T-helper 2 cell treated with Interferon-gamma antibody and Interleukin-4, amounts not matched to agents 5 μg/mL and 100 μg/mL, for 36 hours (primary cell): ENCODE measurements around the gene RPS14.

Source experiments
- DNase-seq: peaks from one replicate; pipeline ENCODE4 v3.0.0; 2021; ENCODE audit warnings: low spot score
- H3K27ac Mint-ChIP-seq: one replicate; pipeline ENCODE4 v1.8.0; 2021; ENCODE audit warnings: mild to moderate bottlenecking, mixed read lengths
- H3K27me3 Mint-ChIP-seq: one replicate; pipeline ENCODE4 v1.8.0; 2021; ENCODE audit warnings: low read depth, mixed read lengths
- H3K36me3 Mint-ChIP-seq: one replicate; pipeline ENCODE4 v1.8.0; 2021; ENCODE audit warnings: low read depth, mixed read lengths
- H3K4me1 Mint-ChIP-seq: one replicate; pipeline ENCODE4 v1.8.0; 2021; ENCODE audit warnings: low read depth, mixed read lengths
- H3K4me3 Mint-ChIP-seq: one replicate; pipeline ENCODE4 v1.8.0; 2022; ENCODE audit warnings: mild to moderate bottlenecking, moderate library complexity, mixed read lengths
- H3K9me3 Mint-ChIP-seq: one replicate; pipeline ENCODE4 v1.8.0; 2021; ENCODE audit warnings: mixed read lengths

Gene RPS14

DNA sequence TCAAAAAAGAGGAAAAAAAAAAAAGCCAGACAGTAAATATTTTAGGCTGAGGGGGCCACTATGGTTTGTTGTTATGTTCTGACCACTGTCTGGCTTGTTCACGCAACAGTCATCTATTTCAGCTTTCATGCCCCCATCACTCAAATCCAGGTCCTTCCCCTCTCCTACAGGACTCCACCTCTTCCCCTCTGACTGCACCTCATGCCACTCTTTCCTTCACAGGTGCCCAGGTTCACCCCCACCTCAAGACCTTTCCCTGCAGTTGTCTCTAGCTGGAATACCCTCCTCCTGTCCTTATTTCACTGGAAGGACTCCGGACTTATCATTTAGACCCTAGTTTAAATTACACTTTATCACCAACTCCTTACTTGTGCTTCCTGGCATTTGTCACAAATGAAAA is 3.5 kb downstream of the RPS14 start:
- peaks cover 32% of the 10 kb centered on the region for H3K4me1 Mint-ChIP-seq
- peak overlapping the region; percentile 27 for H3K4me3 Mint-ChIP-seq
- no peak for DNase-seq
- H3K9me3 Mint-ChIP-seq, result no peaks in the 10 kb centered on the region
- H3K27me3 Mint-ChIP-seq, result no peaks in the 10 kb centered on the region
- H3K27ac Mint-ChIP-seq, result no peak overlapping the region
- peaks cover 58% of the 10 kb centered on the region for H3K36me3 Mint-ChIP-seq

GRCh38 chr5:150444770-150445169 is 4.8 kb downstream of the RPS14 start:
- Mint-ChIP-seq H3K4me3 (no peak overlapping the region), H3K27ac (no peak overlapping the region), H3K27me3 (no peaks in the 10 kb centered on the region), H3K9me3 (no peaks in the 10 kb centered on the region), H3K4me1 (peaks cover 29% of the 10 kb centered on the region), H3K36me3 (peaks cover 58% of the 10 kb centered on the region)
- no peak for DNase-seq

- Mint-ChIP-seq H3K27ac (peak overlapping the region; percentile 43), H3K4me1 (peaks cover 24% of the 10 kb centered on the region), H3K4me3 (no peak overlapping the region), H3K36me3 (peaks cover 51% of the 10 kb centered on the region), H3K9me3 (no peaks in the 10 kb centered on the region), H3K27me3 (no peaks in the 10 kb centered on the region)
- DNase-seq, result no peak
Measured at GRCh38 chr5:150443242-150444075, 6.1 kb downstream of the RPS14 start.

- no peak overlapping the region for H3K4me3 Mint-ChIP-seq
- H3K36me3 Mint-ChIP-seq, result peaks cover 43% of the 10 kb centered on the region
- peaks cover 16% of the 10 kb centered on the region for H3K4me1 Mint-ChIP-seq
- H3K9me3 Mint-ChIP-seq, result no peaks in the 10 kb centered on the region
- no peak for DNase-seq
- H3K27ac Mint-ChIP-seq, result no peak overlapping the region
- no peaks in the 10 kb centered on the region for H3K27me3 Mint-ChIP-seq
Measured at GRCh38 chr5:150442699-150443080, 6.8 kb downstream of the RPS14 start.

DNA sequence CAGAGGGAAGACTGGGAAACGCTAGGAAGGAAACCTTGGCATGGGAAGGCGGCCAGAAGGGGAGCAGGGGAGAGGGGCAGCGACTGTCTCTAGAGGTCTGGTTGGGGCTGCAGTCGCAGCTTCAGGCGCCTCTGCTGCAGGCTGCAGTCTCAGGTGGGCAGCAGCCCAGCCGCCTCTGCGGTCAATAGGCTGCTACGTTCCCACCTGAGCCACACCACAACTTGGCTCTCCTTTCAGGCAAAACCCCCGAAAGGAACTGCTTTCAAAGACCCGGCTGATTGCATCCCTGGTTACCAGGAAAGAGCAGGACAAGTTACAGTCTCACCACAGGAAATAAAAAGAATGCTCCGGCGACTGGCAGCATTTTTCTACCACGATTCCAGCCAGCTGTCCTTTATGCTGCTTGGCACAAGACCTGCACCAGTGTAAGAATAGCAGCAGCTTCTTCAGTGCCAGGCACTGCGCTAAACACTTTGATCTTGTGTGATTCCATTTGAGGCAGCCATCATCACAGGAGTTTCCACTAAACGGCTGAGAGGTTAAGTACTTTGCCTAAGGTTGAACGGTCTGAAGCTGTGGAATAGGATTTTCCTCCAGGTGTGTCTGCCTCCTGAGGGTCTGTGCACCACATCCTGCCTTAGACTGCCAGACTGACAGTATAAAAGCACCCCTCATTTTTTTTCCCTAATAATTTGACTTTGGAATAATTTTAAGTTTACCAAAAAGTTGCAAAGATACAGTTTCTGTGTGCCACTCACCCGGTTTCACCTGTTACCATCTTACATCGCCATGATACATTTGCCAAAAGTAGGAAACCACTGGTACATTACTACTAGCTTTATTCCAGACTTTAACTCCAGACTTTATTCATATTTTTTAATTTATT is 7.5 kb downstream of the RPS14 start:
- H3K4me1 Mint-ChIP-seq, result peaks cover 11% of the 10 kb centered on the region
- no peaks in the 10 kb centered on the region for H3K27me3 Mint-ChIP-seq
- H3K36me3 Mint-ChIP-seq, result peaks cover 37% of the 10 kb centered on the region
- H3K27ac Mint-ChIP-seq, result no peak overlapping the region
- H3K9me3 Mint-ChIP-seq, result no peaks in the 10 kb centered on the region
- H3K4me3 Mint-ChIP-seq, result no peak overlapping the region
- no peak for DNase-seq

DNA sequence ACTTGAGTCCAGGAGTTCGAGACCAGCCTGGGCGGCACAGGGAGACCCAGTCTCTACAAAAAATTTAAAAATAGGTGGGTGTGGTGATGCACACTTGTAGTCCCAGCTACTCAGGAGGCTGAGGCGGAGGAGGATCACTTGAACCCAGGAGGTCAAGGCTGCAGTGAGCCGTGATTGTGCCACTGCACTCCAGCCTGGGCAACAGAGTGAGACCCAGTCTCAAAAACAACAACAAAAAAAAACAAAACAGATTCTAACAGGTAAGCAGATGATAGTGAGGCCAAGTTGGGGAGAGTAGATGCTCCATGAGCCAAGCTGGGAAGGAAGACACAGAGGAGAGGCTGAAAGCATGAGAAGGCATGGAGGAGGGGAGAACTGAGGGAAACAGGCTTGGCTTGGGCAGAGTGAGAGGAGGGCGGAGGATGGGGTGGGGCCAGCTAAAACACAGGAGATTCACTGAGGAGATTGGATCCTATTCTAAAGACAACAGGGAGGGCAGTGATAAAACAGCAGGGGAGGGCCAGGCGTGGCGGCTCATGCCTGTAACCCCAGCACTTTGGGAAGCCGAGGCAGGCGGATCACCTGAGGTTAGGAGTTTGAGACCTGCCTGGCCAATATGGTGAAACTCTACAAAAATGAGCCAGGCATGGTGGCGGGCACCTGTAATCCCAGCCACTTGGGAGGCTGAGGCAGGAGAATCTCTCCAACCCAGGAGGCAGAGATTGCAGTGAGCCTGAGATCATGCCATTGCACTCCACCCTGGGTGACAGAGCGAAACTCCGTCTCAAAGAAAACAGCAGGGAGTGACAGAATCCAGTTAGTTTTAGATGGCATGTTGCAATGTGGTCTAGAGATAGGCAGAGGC is 8.4 kb downstream of the RPS14 start:
- H3K36me3 Mint-ChIP-seq, result peaks cover 28% of the 10 kb centered on the region
- H3K27me3 Mint-ChIP-seq, result no peaks in the 10 kb centered on the region
- H3K27ac Mint-ChIP-seq, result no peak overlapping the region
- no peak for DNase-seq
- peaks cover 6% of the 10 kb centered on the region for H3K4me1 Mint-ChIP-seq
- H3K9me3 Mint-ChIP-seq, result no peaks in the 10 kb centered on the region
- H3K4me3 Mint-ChIP-seq, result no peak overlapping the region

DNA sequence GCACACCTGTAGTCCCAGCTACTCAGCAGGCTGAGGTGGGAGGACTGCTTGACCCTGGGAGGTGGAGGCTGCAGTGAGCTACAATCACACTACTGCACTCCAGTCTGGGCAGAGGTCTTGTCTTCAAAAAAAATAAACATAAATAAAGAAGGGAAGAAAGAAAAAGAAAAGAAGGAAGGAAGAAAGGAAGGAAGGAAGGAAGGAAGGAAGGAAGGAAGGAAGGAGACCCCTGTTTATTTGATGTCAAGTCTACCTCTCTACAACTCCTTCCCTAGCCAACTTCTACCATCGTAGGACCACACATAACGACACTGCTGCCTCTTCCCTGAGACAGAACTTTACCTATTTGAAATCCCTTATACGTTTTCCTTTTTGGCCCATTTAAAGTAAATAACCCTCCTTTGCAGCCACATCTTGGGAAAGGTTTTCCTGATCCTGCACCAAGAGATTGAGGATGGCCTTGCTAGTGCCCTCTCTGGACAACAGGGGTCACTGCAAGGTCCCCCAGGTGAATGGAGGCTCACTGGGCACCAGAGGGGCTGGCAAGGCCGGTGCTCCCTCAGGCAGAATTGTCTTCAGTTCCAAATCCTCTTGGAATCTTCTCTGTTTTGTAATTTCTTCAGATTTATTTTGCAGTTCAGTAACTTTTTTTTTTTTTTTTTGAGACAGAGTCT is 10.5 kb downstream of the RPS14 start:
- Mint-ChIP-seq H3K4me3 (no peak overlapping the region), H3K9me3 (no peaks in the 10 kb centered on the region), H3K27ac (no peak overlapping the region), H3K27me3 (no peaks in the 10 kb centered on the region), H3K36me3 (peaks cover 13% of the 10 kb centered on the region), H3K4me1 (peaks cover 7% of the 10 kb centered on the region)
- DNase-seq, result no peak

DNA sequence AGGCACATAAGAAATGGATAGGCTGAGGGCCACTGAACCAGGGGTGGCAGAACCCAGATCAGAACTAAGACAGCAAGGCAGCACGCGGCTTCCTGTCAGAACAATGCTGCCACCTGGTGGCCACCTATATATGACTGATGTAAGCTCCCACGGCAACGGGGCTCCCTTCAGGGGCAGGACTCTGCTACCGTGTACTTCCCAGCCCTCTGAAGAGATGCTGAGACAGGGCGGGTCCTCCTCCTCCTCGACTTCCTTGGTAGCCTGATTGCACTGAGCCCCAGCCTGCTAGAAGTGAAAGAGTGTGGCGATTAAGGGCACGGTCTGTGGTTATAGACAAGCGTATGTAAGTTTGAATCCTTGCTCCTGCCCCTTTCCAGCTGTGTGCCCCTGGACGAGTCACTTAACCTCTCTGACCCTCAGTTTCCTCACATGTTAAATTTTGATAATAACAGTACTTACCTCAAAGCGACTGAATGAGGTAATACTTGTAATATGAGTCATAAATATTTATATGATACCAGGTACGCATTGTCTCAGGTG is 13.3 kb downstream of the RPS14 start:
- DNase-seq, result peak; percentile 81
- Mint-ChIP-seq H3K27ac (peak overlapping the region; percentile 56), H3K27me3 (no peaks in the 10 kb centered on the region), H3K4me3 (peak overlapping the region; percentile 33), H3K36me3 (no peaks in the 10 kb centered on the region), H3K9me3 (no peaks in the 10 kb centered on the region), H3K4me1 (peaks cover 7% of the 10 kb centered on the region)

GRCh38 chr5:150434464-150434863 is 15.1 kb downstream of the RPS14 start:
- DNase-seq, result no peak
- peaks cover 7% of the 10 kb centered on the region for H3K4me1 Mint-ChIP-seq
- H3K9me3 Mint-ChIP-seq, result no peaks in the 10 kb centered on the region
- H3K36me3 Mint-ChIP-seq, result no peaks in the 10 kb centered on the region
- H3K27me3 Mint-ChIP-seq, result no peaks in the 10 kb centered on the region
- H3K4me3 Mint-ChIP-seq, result no peak overlapping the region
- no peak overlapping the region for H3K27ac Mint-ChIP-seq

- Mint-ChIP-seq H3K36me3 (no peaks in the 10 kb centered on the region), H3K9me3 (no peaks in the 10 kb centered on the region)
Measured at GRCh38 chr5:150431574-150431973, 18.0 kb downstream of the RPS14 start.

DNA sequence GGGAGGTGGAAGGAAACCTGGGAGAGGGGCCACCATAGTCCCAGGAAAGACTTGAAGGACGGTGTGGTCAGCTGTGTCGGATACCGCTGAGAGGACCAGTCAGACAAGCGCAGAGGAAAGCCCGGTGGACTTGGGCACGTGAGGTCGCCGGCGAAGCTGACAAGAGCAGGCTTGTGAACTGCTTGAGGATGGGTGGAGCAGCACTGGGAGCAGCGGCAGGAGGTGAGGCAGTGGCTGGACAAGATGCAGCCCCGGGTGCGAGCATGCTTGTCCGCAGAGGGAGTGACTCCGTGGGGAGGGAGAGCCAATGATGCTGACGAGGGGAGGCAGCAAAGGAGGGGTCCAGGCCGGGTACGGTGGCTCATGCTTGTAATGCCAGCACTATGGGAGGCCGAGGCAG is 18.5 kb downstream of the RPS14 start:
- H3K27ac Mint-ChIP-seq, result no peak overlapping the region
- H3K27me3 Mint-ChIP-seq, result no peaks in the 10 kb centered on the region
- peaks cover 4% of the 10 kb centered on the region for H3K4me1 Mint-ChIP-seq
- H3K36me3 Mint-ChIP-seq, result no peaks in the 10 kb centered on the region
- no peak overlapping the region for H3K4me3 Mint-ChIP-seq
- no peaks in the 10 kb centered on the region for H3K9me3 Mint-ChIP-seq
- no peak for DNase-seq

More at GRCh38 chr5:150431574-150431973, 18.0 kb downstream of the RPS14 start:
- Mint-ChIP-seq H3K4me3 (no peak overlapping the region), H3K4me1 (peaks cover 7% of the 10 kb centered on the region), H3K27ac (no peak overlapping the region), H3K27me3 (no peaks in the 10 kb centered on the region)
- DNase-seq, result no peak

DNA sequence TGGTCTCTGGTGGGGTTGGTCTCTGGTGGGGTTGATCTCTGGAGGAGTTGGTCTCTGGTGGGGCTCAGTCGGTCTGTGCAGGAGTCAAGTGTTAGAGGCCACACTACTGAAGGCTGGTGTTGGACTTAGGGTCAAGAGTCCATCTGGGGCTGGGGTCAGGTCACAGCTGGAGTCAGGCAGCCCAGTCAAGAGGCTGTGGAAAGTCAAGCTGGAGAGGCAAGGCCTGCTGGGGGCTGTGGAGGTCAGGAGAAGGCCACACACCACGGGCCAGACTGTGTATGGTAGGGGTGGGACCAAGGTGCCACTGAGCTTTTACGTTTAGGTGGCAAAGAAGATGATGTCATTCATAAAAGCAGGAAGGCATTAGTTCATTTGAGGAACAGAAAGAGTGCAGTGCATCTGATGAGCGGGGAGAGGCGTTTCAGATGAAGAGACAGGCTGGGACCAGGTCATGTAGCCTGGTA is 20.1 kb downstream of the RPS14 start:
- Mint-ChIP-seq H3K27ac (no peak overlapping the region), H3K36me3 (no peaks in the 10 kb centered on the region), H3K4me3 (no peak overlapping the region), H3K9me3 (no peaks in the 10 kb centered on the region), H3K4me1 (no peaks in the 10 kb centered on the region), H3K27me3 (peaks cover 2% of the 10 kb centered on the region)
- no peak for DNase-seq

- no peak for DNase-seq
Measured at GRCh38 chr5:150428978-150429377, 20.6 kb downstream of the RPS14 start.

More at GRCh38 chr5:150428978-150429377, 20.6 kb downstream of the RPS14 start:
- Mint-ChIP-seq H3K36me3 (no peaks in the 10 kb centered on the region), H3K27me3 (peaks cover 2% of the 10 kb centered on the region), H3K4me1 (no peaks in the 10 kb centered on the region), H3K4me3 (no peak overlapping the region), H3K9me3 (no peaks in the 10 kb centered on the region), H3K27ac (no peak overlapping the region)
